Bronchial epithelial cell (primary cell): Measurements from ENCODE around the gene SNU13. TPM values are rescaled to one million over a fixed set of nuclear protein-coding genes. Genes with fewer than 3 reads are reported as not detected.

Experiments
- DNase-seq: peaks from one replicate; pipeline ENCODE4 v3.0.0-alpha.2; 2010; ENCODE audit warnings: low read depth
- FAIRE-seq: peaks from 2 replicates; lab custom pipeline; 2011; peaks lifted over from hg19 to GRCh38; lab: Jason Lieb, UNC
- H3K27me3 ChIP-seq: 2 replicates; pipeline ENCODE4 v1.5.1; 2011; ENCODE audit warnings: low read length; ENCODE audit not compliant: control insufficient read depth, insufficient read depth
- H3K36me3 ChIP-seq: 2 replicates; pipeline ENCODE4 v1.5.1; 2011; ENCODE audit warnings: low read length; ENCODE audit not compliant: control insufficient read depth, insufficient read depth
- H3K4me3 ChIP-seq: 2 replicates; pipeline ENCODE4 v1.5.1; 2011; ENCODE audit warnings: mild to moderate bottlenecking, low read depth, low read length, control low read depth
- CTCF ChIP-seq: IDR thresholded peaks from 2 replicates; pipeline ENCODE4 v1.5.1; 2011; ENCODE audit warnings: mild to moderate bottlenecking, moderate library complexity, low read length, control low read depth, inconsistent platforms; ENCODE audit not compliant: insufficient read depth, severe bottlenecking
- total RNA-seq: library from RNA; depleted of rRNA; stranded (reverse); fragments of >200 nt; gene quantifications from 2 replicates; pipeline ENCODE4 v1.2.1, GENCODE V29; 2014

Gene SNU13
- total RNA-seq, 1 donor from 2014 or later, result 95.6 TPM

GRCh38 chr22:41713004-41713403 is 24.3 kb upstream of the SNU13 start:
- Histone ChIP-seq H3K27me3 (peaks cover 3% of the 10 kb centered on the region), H3K36me3 (no peaks in the 10 kb centered on the region), H3K4me3 (no peak overlapping the region)
- no peak for DNase-seq
- FAIRE-seq, result no peak
- no peak for TF ChIP-seq CTCF

- Histone ChIP-seq H3K4me3 (no peak overlapping the region), H3K36me3 (no peaks in the 10 kb centered on the region), H3K27me3 (no peaks in the 10 kb centered on the region)
- peak; percentile 86 for FAIRE-seq
- DNase-seq, result no peak
- no peak for TF ChIP-seq CTCF
Measured at GRCh38 chr22:41709341-41709740, 20.7 kb upstream of the SNU13 start.

- no peaks in the 10 kb centered on the region for H3K27me3 ChIP-seq
- DNase-seq, result no peak
- H3K36me3 ChIP-seq, result no peaks in the 10 kb centered on the region
- TF ChIP-seq CTCF, result no peak
- no peak for FAIRE-seq
- no peak overlapping the region for H3K4me3 ChIP-seq
Measured at GRCh38 chr22:41702763-41703162, 14.1 kb upstream of the SNU13 start.

- DNase-seq (no peak), FAIRE-seq (no peak)
- no peak for TF ChIP-seq CTCF
- no peaks in the 10 kb centered on the region for H3K36me3 ChIP-seq
- H3K27me3 ChIP-seq, result no peaks in the 10 kb centered on the region
- H3K4me3 ChIP-seq, result no peak overlapping the region
Measured at GRCh38 chr22:41700108-41700364, 11.4 kb upstream of the SNU13 start.

- H3K27me3 ChIP-seq, result no peaks in the 10 kb centered on the region
- no peak for TF ChIP-seq CTCF
- peak; percentile 52 for DNase-seq
- no peak for FAIRE-seq
- H3K4me3 ChIP-seq, result no peak within 1 kb of the TSS
- no peaks in the 10 kb centered on the region for H3K36me3 ChIP-seq
Measured at GRCh38 chr22:41699264-41700107, 10.8 kb upstream of the SNU13 start, which contains the start of gene MEI1. Gene MEI1 (plus strand): TSS chr22:41699503. CDS start chr22:41699539, 36 bp downstream.

GRCh38 chr22:41697126-41697775 is 8.6 kb upstream of the SNU13 start:
- no peaks in the 10 kb centered on the region for H3K36me3 ChIP-seq
- TF ChIP-seq CTCF, result peak; percentile 90
- no peak for FAIRE-seq

More at GRCh38 chr22:41697126-41697775, 8.6 kb upstream of the SNU13 start:
- no peak overlapping the region for H3K4me3 ChIP-seq
- DNase-seq, result peak; percentile 68
- H3K27me3 ChIP-seq, result no peaks in the 10 kb centered on the region
